CD14-positive monocyte (primary cell): ENCODE measurements around the gene WDR62. TPM values are rescaled to one million over a fixed set of nuclear protein-coding genes. Genes with fewer than 3 reads are reported as not detected.

Experiments used
- DNase-seq, 3 donors: peaks; one replicate each; pipeline ENCODE4 v3.0.0-alpha.2; 2011 to 2022
- H2AFZ ChIP-seq: 2 replicates; pipeline ENCODE4 v1.6.0; 2012; ENCODE audit warnings: mild to moderate bottlenecking, low read depth, low read length, inconsistent platforms; ENCODE audit not compliant: insufficient read depth, poor library complexity, severe bottlenecking
- H3K27ac ChIP-seq, 2 donors: 1 replicate in 1 of 2; 2 replicates in 1 of 2; pipeline ENCODE4 v1.5.1; 2012 to 2013; ENCODE audit warnings: low read length in 2 of 2, control low read depth in 1 of 2, inconsistent platforms in 1 of 2, low read depth in 1 of 2, mild to moderate bottlenecking in 1 of 2
- H3K27me3 ChIP-seq, 2 donors: one replicate each; pipeline versions ENCODE4 v1.6.0 to v1.6.1; 2011 to 2013; ENCODE audit warnings: low read length in 2 of 2; ENCODE audit not compliant: control insufficient read depth in 2 of 2, insufficient read depth in 2 of 2
- H3K36me3 ChIP-seq, 2 donors: replicated peaks in 1 of 2; 1 replicate in 1 of 2; 2 replicates in 1 of 2; pipeline versions ENCODE4 v1.5.1 to v1.6.1; 2012 to 2013; ENCODE audit warnings: low read length in 2 of 2, control low read depth in 1 of 2, inconsistent platforms in 1 of 2, mild to moderate bottlenecking in 1 of 2; ENCODE audit not compliant: insufficient read depth in 2 of 2, control insufficient read depth in 1 of 2
- H3K4me1 ChIP-seq, 2 donors: 1 replicate in 1 of 2; 2 replicates in 1 of 2; pipeline versions ENCODE4 v1.5.1 to v1.6.1; 2012 to 2013; ENCODE audit warnings: low read length in 2 of 2, control low read depth in 1 of 2, inconsistent platforms in 1 of 2, mild to moderate bottlenecking in 1 of 2, moderate library complexity in 1 of 2; ENCODE audit not compliant: insufficient read depth in 2 of 2, control insufficient read depth in 1 of 2
- H3K4me2 ChIP-seq: replicated peaks from 2 replicates; pipeline ENCODE3; 2012; ENCODE audit warnings: low read length, moderate library complexity, mild to moderate bottlenecking; ENCODE audit not compliant: poor library complexity, severe bottlenecking; ENCODE audit errors: extremely low read depth
- H3K4me3 ChIP-seq, 3 experiments: fragments of 200-600 bp in 1 of 3; sonication (generic) in 1 of 3; replicated peaks in 1 of 3; 1 replicate in 2 of 3; 2 replicates in 1 of 3; pipeline ENCODE4 v1.5.1; 2011 to 2013; ENCODE audit warnings: low read length in 3 of 3, mild to moderate bottlenecking in 3 of 3, control low read depth in 2 of 3, low read depth in 2 of 3, inconsistent platforms in 1 of 3, moderate library complexity in 1 of 3
- H3K79me2 ChIP-seq: 2 replicates; pipeline ENCODE4 v1.6.0; 2012; ENCODE audit warnings: mild to moderate bottlenecking, control low read depth, inconsistent platforms, low read length, moderate library complexity; ENCODE audit not compliant: insufficient read depth
- H3K9ac ChIP-seq: 2 replicates; pipeline ENCODE4 v1.6.0; 2017; ENCODE audit warnings: low read length, mild to moderate bottlenecking; ENCODE audit not compliant: insufficient read depth, poor library complexity, severe bottlenecking
- H3K9me3 ChIP-seq, 2 donors: replicated peaks in 1 of 2; 1 replicate in 1 of 2; 2 replicates in 1 of 2; pipeline versions ENCODE4 v1.5.1 to v1.6.1; 2012 to 2013; ENCODE audit warnings: low read length in 2 of 2, control low read depth in 1 of 2; ENCODE audit not compliant: control insufficient read depth in 1 of 2, insufficient read depth in 1 of 2
- H4K20me1 ChIP-seq: 2 replicates; pipeline ENCODE4 v1.6.0; 2012; ENCODE audit warnings: mild to moderate bottlenecking, low read length, control low read depth, moderate library complexity; ENCODE audit not compliant: insufficient read depth
- H3K27ac Mint-ChIP-seq, 7 donors: one replicate each; pipeline ENCODE4 v1.8.0; 2020; ENCODE audit warnings: mild to moderate bottlenecking in 7 of 7, mixed read lengths in 7 of 7, moderate library complexity in 6 of 7, inconsistent platforms in 2 of 7
- H3K27me3 Mint-ChIP-seq, 3 donors: one replicate each; pipeline ENCODE4 v1.8.0; 2021 to 2022; ENCODE audit warnings: low read depth in 3 of 3, mild to moderate bottlenecking in 3 of 3, mixed read lengths in 3 of 3, moderate library complexity in 3 of 3, inconsistent platforms in 1 of 3
- H3K36me3 Mint-ChIP-seq, 2 donors: one replicate each; pipeline ENCODE4 v1.8.0; 2020; ENCODE audit warnings: mixed read lengths in 2 of 2, inconsistent platforms in 1 of 2, mild to moderate bottlenecking in 1 of 2
- H3K4me1 Mint-ChIP-seq: one replicate; pipeline ENCODE4 v1.8.0; 2020; ENCODE audit warnings: mild to moderate bottlenecking, mixed read lengths
- H3K4me3 Mint-ChIP-seq, 2 donors: one replicate each; pipeline ENCODE4 v1.8.0; 2020; ENCODE audit warnings: mild to moderate bottlenecking in 2 of 2, mixed read lengths in 2 of 2, moderate library complexity in 1 of 2
- H3K9me3 Mint-ChIP-seq, 7 donors: one replicate each; pipeline ENCODE4 v1.8.0; 2020 to 2022; ENCODE audit warnings: mixed read lengths in 7 of 7, mild to moderate bottlenecking in 6 of 7, moderate library complexity in 6 of 7, inconsistent platforms in 2 of 7
- CTCF ChIP-seq: fragments of 200-600 bp; IDR thresholded peaks from one replicate; pipeline ENCODE4 v1.8.0; 2022; ENCODE audit warnings: antibody characterized with exemption, mild to moderate bottlenecking
- WGBS: methylation state at CpG from one replicate; pipeline ENCODE4 v1.1.5; 2013; ENCODE audit warnings: missing lambda C conversion rate; ENCODE audit not compliant: insufficient coverage; 5-methylcytosine and 5-hydroxymethylcytosine counted together
- intact Hi-C, 2 donors: fragments of 100-400 bp; cut with micrococcal nuclease; formaldehyde crosslinking; loops; one replicate each; pipeline versions ENCODE4 v1.15.0 to v1.15.1; 2023
- polyA plus RNA-seq, 3 donors: library from polyadenylated mRNA; depleted of rRNA in 1 of 3; unstranded in 2 of 3; stranded (reverse) in 1 of 3; fragments of 300-500 nt in 2 of 3; fragments of >200 nt in 1 of 3; fragmentation: Illumina TruSeq in 2 of 3; gene quantifications; 1 replicate in 2 of 3; 2 replicates in 1 of 3; pipeline ENCODE4 v1.2.3, GENCODE V29; 2012 to 2021

The WDR62 gene
- polyA plus RNA-seq, 3 donors, result 0.05 to 0.88 TPM; not detected in 1

GRCh38 chr19:36046443-36047050 is 8.2 kb upstream of the WDR62 start:
- Histone ChIP-seq H3K4me1 (no peaks in the 10 kb centered on the region), H3K27ac (no peak overlapping the region), H3K79me2 (no peaks in the 10 kb centered on the region), H3K36me3 (no peaks in the 10 kb centered on the region), H3K9me3 (no peaks in the 10 kb centered on the region), H4K20me1 (no peaks in the 10 kb centered on the region), H3K9ac (no peak overlapping the region), H2AFZ (no peak overlapping the region), H3K4me2 (no peak overlapping the region), H3K27me3 (no peaks in the 10 kb centered on the region), H3K4me3 (no peak overlapping the region)
- Mint-ChIP-seq H3K9me3 (no peaks in the 10 kb centered on the region), H3K27me3 (no peaks in the 10 kb centered on the region), H3K4me3 (no peak overlapping the region), H3K36me3 (no peaks in the 10 kb centered on the region), H3K27ac (no peak overlapping the region), H3K4me1 (peaks cover 4% of the 10 kb centered on the region)
- intact Hi-C loops, result no loop called here
- 96% methylated on average over 3 of the region's 5 CpGs for WGBS
- no peak for TF ChIP-seq CTCF
- DNase-seq, result no peak

- Histone ChIP-seq H3K27me3 (no peaks in the 10 kb centered on the region), H3K79me2 (no peaks in the 10 kb centered on the region), H3K4me2 (no peak overlapping the region), H3K9me3 (no peaks in the 10 kb centered on the region), H3K4me1 (no peaks in the 10 kb centered on the region), H4K20me1 (no peaks in the 10 kb centered on the region), H2AFZ (no peak overlapping the region), H3K9ac (no peak overlapping the region), H3K27ac (no peak overlapping the region), H3K4me3 (no peak overlapping the region), H3K36me3 (no peaks in the 10 kb centered on the region)
- Mint-ChIP-seq H3K27me3 (no peaks in the 10 kb centered on the region), H3K4me1 (no peaks in the 10 kb centered on the region), H3K27ac (no peak overlapping the region), H3K9me3 (no peaks in the 10 kb centered on the region), H3K36me3 (no peaks in the 10 kb centered on the region), H3K4me3 (no peak overlapping the region)
- intact Hi-C loops, result no loop called here
- no peak for DNase-seq
- TF ChIP-seq CTCF, result no peak
Measured at GRCh38 chr19:36047835-36048234, 6.9 kb upstream of the WDR62 start.
